Neural progenitor cell (in vitro differentiated cells): ENCODE results near the gene DIDO1.

Experiments used
- EZH2 ChIP-seq: fragments of 200-600 bp; sonication (generic); IDR thresholded peaks from 2 replicates; pipeline ENCODE4 v1.6.1; 2017; ENCODE audit warnings: antibody characterized with exemption, mild to moderate bottlenecking, moderate library complexity
- TF ChIP-seq, protein P1 (sequence below): fragments of 200-600 bp; sonication (generic); IDR thresholded peaks from 2 replicates; pipeline ENCODE4 v1.5.1; 2017; ENCODE audit warnings: antibody characterized with exemption, mild to moderate bottlenecking

DNA sequence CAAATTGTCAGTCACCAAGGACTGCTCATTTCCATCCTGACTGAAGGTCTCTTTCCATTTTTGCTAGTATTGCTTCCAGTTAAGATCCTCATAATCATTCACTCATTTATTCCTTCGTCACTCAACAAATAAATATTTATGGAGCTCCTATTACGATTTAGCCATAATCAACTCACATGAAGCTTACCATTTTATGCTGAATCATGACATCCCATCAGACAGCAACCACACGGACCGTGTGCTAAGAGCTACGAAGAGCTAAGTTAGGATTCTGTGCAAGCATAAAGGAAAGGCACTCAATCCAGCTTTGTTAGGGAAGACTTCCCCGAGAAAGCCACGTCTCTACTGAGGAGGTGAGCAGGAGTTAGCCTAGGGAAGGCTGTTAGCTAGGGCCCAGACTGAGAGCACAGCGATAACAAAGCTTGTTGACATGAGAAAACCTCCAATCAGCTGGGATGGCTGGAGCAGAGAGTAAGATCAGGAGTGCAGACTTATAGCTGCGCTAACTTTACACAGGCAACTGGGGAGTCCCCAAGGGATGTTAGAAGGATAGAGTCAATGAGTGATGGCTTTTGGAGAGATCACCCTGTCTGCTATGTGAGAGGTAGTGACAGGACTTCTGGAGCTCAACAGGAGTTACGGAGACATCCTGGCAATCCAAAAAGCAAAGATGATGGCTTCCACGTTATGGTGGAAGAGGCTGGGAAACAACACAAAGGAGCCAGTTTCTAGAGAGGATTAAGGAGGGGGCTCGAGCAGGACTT is 9.1 kb upstream of the DIDO1 start:
- TF ChIP-seq, protein P1, sequence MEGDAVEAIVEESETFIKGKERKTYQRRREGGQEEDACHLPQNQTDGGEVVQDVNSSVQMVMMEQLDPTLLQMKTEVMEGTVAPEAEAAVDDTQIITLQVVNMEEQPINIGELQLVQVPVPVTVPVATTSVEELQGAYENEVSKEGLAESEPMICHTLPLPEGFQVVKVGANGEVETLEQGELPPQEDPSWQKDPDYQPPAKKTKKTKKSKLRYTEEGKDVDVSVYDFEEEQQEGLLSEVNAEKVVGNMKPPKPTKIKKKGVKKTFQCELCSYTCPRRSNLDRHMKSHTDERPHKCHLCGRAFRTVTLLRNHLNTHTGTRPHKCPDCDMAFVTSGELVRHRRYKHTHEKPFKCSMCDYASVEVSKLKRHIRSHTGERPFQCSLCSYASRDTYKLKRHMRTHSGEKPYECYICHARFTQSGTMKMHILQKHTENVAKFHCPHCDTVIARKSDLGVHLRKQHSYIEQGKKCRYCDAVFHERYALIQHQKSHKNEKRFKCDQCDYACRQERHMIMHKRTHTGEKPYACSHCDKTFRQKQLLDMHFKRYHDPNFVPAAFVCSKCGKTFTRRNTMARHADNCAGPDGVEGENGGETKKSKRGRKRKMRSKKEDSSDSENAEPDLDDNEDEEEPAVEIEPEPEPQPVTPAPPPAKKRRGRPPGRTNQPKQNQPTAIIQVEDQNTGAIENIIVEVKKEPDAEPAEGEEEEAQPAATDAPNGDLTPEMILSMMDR: no peak
- TF ChIP-seq EZH2: no peak
